Stimulated activated CD4-positive, alpha-beta T cell treated with anti-CD3 and anti-CD28 coated beads, Interleukin-1b, Interleukin-23, amount 100 ng/mL, for 1 hour (primary cell): Measurements from ENCODE around the gene TBC1D16.
"Not testable (repeated sequence)": the region's sequence is repeated elsewhere in the genome, so short reads cannot be mapped to it uniquely, and the experiment has no call there.

Experiments used
- DNase-seq, 2 donors: peaks; one replicate each; pipeline ENCODE4 v3.0.0-alpha.2; 2020; ENCODE audit warnings: low read depth in 2 of 2

TBC1D16 gene

GRCh38 chr17:79976451-79976850 is 59.2 kb downstream of the TBC1D16 start:
- no peak for DNase-seq

- DNase-seq: no peak
Measured at GRCh38 chr17:79975498-79976134, 60.1 kb downstream of the TBC1D16 start.

GRCh38 chr17:79974566-79975497 is 60.8 kb downstream of the TBC1D16 start:
- no peak for DNase-seq

GRCh38 chr17:79971651-79972050 is 64.0 kb downstream of the TBC1D16 start:
- no peak for DNase-seq

- DNase-seq: no peak
Measured at GRCh38 chr17:79970576-79971068, 65.0 kb downstream of the TBC1D16 start.

DNA sequence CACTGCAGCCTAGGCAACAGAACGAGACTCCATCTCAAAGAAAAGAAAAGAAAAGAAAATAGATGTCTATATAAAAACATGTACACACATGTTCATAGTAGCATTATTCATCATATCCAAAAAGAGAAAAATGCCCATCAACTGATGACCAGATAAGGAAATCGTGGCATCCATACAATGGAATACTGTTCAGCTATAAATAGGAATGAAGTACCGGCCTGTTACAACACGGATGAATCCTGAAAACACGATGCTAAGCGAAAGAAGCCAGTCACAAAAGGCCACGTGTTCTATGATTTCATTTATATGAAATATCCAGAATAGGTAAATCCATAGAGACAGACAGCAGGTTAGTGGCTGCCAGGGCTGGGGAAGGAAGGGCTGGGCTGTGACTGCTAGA is 65.8 kb downstream of the TBC1D16 start:
- no peak for DNase-seq

DNA sequence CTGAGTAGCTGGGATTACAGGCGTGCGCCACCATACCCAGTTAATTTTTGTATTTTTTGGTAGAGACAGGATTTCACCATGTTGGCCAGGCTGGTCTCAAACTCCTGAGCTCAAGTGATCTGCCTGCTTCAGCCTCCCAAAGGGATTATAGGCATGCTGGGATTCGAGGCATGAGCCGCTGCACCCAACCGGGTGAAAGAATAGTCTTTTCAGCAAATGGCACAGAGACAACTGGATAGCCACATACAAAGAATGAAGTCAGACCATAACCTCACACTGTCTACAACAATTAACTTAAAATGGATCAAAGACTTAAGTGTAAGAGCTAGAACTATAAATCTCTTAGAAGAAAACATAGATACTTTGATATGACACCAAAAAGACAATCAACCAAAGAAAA is 67.6 kb downstream of the TBC1D16 start:
- no peak for DNase-seq

GRCh38 chr17:79966681-79967080 is 69.0 kb downstream of the TBC1D16 start:
- no peak for DNase-seq

GRCh38 chr17:79965806-79966205 is 69.9 kb downstream of the TBC1D16 start:
- no peak for DNase-seq

- not testable (repeated sequence) for DNase-seq
Measured at GRCh38 chr17:79962467-79962866, 73.2 kb downstream of the TBC1D16 start.

DNA sequence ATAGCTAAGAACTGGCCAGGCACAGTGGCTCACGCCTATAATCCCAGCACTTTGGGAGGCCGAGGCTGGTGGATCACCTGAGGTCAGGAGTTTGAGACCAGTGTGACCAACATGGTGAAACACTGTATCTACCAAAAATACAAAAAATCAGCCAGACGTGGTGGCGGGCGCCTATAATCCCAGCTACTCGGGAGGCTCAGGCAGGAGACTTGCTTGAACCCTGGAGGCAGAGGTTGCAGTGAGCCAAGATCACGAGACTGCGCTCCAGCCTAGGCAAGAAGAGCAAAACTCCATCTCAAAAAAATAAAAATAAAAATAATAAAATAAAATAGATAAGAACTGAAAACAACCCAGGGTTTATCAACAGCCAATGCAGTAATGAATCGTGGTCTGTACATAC is 74.1 kb downstream of the TBC1D16 start:
- not testable (repeated sequence) for DNase-seq

DNA sequence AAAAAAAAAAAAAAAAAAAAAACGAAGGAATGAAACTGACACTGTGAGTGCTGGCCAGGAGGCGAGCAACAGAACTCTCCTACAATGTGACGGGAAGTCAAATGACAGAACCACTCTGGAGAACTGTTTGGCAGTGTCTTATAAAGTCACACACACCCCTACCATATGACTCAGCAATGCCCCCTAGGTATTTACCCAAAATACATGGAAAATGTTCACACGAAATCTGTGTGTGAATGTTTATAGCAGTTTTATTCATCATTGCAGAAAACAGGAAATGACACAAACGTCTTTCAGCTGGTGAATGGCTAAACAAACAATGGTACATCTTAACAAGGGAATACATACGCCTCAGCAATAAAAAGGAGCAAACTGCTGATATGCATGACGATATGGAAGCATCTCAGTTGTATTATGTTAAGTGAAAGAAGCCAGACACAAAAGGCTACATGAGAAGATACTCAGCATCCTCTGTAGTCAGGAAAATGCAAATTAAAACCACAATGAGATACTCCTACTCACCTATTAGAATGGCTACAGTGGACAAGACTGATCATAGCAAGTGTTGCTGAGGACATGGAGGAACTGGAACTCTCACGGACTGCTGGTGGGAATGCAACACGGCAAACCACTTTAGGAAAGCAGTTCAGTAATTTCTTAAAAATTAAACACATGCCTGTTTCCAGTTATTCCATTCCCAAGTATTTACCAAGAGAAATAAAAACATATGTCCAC is 74.7 kb downstream of the TBC1D16 start:
- DNase-seq: no peak

GRCh38 chr17:79959042-79959441 is 76.6 kb downstream of the TBC1D16 start:
- no peak for DNase-seq

- DNase-seq: no peak
Measured at GRCh38 chr17:79956853-79957252, 78.8 kb downstream of the TBC1D16 start.

- DNase-seq: not testable (repeated sequence)
Measured at GRCh38 chr17:79956441-79956735, 79.3 kb downstream of the TBC1D16 start.

DNA sequence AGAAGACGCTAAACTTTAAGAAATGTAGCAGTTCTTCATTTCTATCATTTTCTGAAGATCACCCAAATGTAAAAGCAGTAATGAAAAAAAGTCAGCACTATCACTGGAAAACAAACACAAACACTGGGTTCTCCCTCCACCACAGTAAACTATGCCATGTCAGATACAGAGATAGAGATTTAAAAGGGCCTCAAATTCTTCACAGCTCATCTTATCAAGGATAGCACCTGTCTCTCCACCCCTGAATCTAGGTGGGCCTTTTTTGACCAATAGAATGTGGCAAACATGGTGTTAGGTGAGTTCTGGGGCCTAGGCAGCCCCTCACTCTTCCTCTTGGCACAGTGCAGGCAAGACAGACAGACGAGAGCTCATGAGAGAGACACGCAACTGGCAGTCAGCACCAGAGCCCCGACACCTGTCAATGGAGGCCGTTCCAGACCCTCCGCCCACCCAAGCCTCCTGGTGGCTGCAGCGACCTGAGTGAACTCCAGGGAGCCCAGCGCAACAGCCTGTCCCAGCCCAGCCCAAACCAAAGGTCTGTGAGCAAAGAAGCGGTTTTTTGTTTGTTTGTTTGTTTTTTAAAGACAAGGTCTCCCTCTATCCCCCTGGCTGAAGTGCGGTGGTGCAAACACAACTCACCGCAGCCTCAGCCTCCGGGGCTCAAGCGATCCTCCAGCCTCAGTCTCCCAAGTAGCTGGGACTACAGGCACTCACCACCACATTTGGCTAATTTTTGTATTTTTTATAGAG is 79.8 kb downstream of the TBC1D16 start:
- DNase-seq: no peak

GRCh38 chr17:79955167-79955549 is 80.5 kb downstream of the TBC1D16 start:
- no peak for DNase-seq

- DNase-seq: no peak
Measured at GRCh38 chr17:79954281-79955166, 81.1 kb downstream of the TBC1D16 start.

- no peak for DNase-seq
Measured at GRCh38 chr17:79953335-79953734, 82.3 kb downstream of the TBC1D16 start.

GRCh38 chr17:79952901-79953300 is 82.8 kb downstream of the TBC1D16 start:
- DNase-seq: no peak
